B cell (primary cell): ENCODE measurements around the gene DPH3. TPM values are rescaled to one million over a fixed set of nuclear protein-coding genes. Genes with fewer than 3 reads are reported as not detected.

ENCODE experiments used
- ATAC-seq: fragments of 200-7000 bp; cut with Tn5 transposase; one replicate; pipeline ENCODE4 v1.10.0; 2021; ENCODE audit warnings: low read depth, mild to moderate bottlenecking, moderate number of reproducible peaks, moderate library complexity
- CTCF ChIA-PET: fragments of 350-600 bp; sonication (Branson Sonifier 250); formaldehyde crosslinking; loops from one replicate; lab custom pipeline; 2021; ENCODE audit warnings: antibody characterized with exemption, inconsistent platforms; lab: Charles Lee
- POLR2A ChIA-PET: fragments of 350-600 bp; sonication (Branson Sonifier 250); formaldehyde crosslinking; loops from one replicate; lab custom pipeline; 2021; ENCODE audit warnings: antibody characterized with exemption; lab: Charles Lee
- DNase-seq: peaks from one replicate; pipeline ENCODE4 v3.0.0; 2013
- H2AFZ ChIP-seq: 2 replicates; pipeline ENCODE4 v1.6.1; 2012; ENCODE audit warnings: mild to moderate bottlenecking, low read depth, low read length; ENCODE audit not compliant: insufficient read depth, poor library complexity, severe bottlenecking
- H3K27ac ChIP-seq, 2 donors: 1 replicate in 1 of 2; 2 replicates in 1 of 2; pipeline ENCODE4 v1.5.1; 2012 to 2013; ENCODE audit warnings: low read length in 2 of 2, mild to moderate bottlenecking in 2 of 2, moderate library complexity in 1 of 2
- H3K27me3 ChIP-seq, 4 experiments: fragments of 200-600 bp in 1 of 4; sonication (generic) in 1 of 4; replicated peaks in 1 of 4; 1 replicate in 2 of 4; 2 replicates in 2 of 4; pipeline versions ENCODE4 v1.6.1 to v1.7.0; 2013 to 2016; ENCODE audit warnings: low read length in 3 of 4, mild to moderate bottlenecking in 2 of 4, mixed read lengths in 1 of 4, moderate library complexity in 1 of 4; ENCODE audit not compliant: insufficient read depth in 4 of 4, control insufficient read depth in 3 of 4; ENCODE audit errors: control extremely low read depth in 1 of 4
- H3K36me3 ChIP-seq, 2 experiments: replicated peaks in 1 of 2; 1 replicate in 1 of 2; 2 replicates in 1 of 2; pipeline versions ENCODE4 v1.6.1 to v1.7.1; 2013; ENCODE audit warnings: low read length in 1 of 2; ENCODE audit not compliant: insufficient read depth in 2 of 2, control insufficient read depth in 1 of 2; ENCODE audit errors: control extremely low read depth in 1 of 2, extremely low read depth in 1 of 2
- H3K4me1 ChIP-seq, 2 donors: fragments of 200-600 bp in 1 of 2; sonication (generic) in 1 of 2; 1 replicate in 1 of 2; 2 replicates in 1 of 2; pipeline versions ENCODE4 v1.5.1 to v1.6.1; 2013 to 2017; ENCODE audit warnings: low read length in 2 of 2; ENCODE audit not compliant: control insufficient read depth in 2 of 2, insufficient read depth in 2 of 2
- H3K4me2 ChIP-seq: replicated peaks from 2 replicates; pipeline ENCODE3; 2012; ENCODE audit warnings: mild to moderate bottlenecking, low read depth, low read length; ENCODE audit not compliant: poor library complexity, severe bottlenecking
- H3K4me3 ChIP-seq, 5 experiments: fragments of 200-600 bp in 1 of 5; sonication (generic) in 1 of 5; 1 replicate in 3 of 5; 2 replicates in 2 of 5; pipeline versions ENCODE4 v1.5.1 to v1.7.0; 2011 to 2016; ENCODE audit warnings: low read length in 4 of 5, mild to moderate bottlenecking in 4 of 5, low read depth in 2 of 5, control low read depth in 1 of 5, moderate library complexity in 1 of 5; ENCODE audit not compliant: insufficient read depth in 1 of 5; ENCODE audit errors: control extremely low read depth in 1 of 5, extremely low read depth in 1 of 5
- H3K79me2 ChIP-seq: fragments of 200-600 bp; sonication (generic); one replicate; pipeline ENCODE4 v1.6.0; 2016; ENCODE audit warnings: low read length; ENCODE audit not compliant: control insufficient read depth, insufficient read depth
- H3K9ac ChIP-seq: fragments of 200-600 bp; sonication (generic); 2 replicates; pipeline ENCODE4 v1.6.1; 2017; ENCODE audit warnings: mild to moderate bottlenecking, low read length, moderate library complexity
- H3K9me3 ChIP-seq, 3 donors: one replicate each; pipeline versions ENCODE4 v1.6.1 to v1.7.1; 2013; ENCODE audit warnings: low read length in 2 of 3; ENCODE audit not compliant: control insufficient read depth in 2 of 3, insufficient read depth in 1 of 3; ENCODE audit errors: control extremely low read depth in 1 of 3
- H4K20me1 ChIP-seq: 2 replicates; pipeline ENCODE4 v1.6.0; 2012; ENCODE audit warnings: mild to moderate bottlenecking, low read length; ENCODE audit not compliant: insufficient read depth, control insufficient read depth, poor library complexity, severe bottlenecking
- H3K27ac Mint-ChIP-seq: one replicate; pipeline ENCODE4 v1.8.0; 2021; ENCODE audit warnings: mixed read lengths
- H3K27me3 Mint-ChIP-seq: one replicate; pipeline ENCODE4 v1.8.0; 2021; ENCODE audit warnings: mixed read lengths
- H3K4me1 Mint-ChIP-seq: one replicate; pipeline ENCODE4 v1.8.0; 2021; ENCODE audit warnings: mixed read lengths
- H3K4me3 Mint-ChIP-seq: one replicate; pipeline ENCODE4 v1.8.0; 2021; ENCODE audit warnings: mixed read lengths
- H3K9me3 Mint-ChIP-seq: one replicate; pipeline ENCODE4 v1.8.0; 2022; ENCODE audit warnings: mixed read lengths; ENCODE audit not compliant: insufficient read depth
- CTCF ChIP-seq: fragments of 200-600 bp; IDR thresholded peaks from one replicate; pipeline ENCODE4 v1.8.0; 2022; ENCODE audit warnings: antibody characterized with exemption, mild to moderate bottlenecking
- EZH2 ChIP-seq: IDR thresholded peaks from 2 replicates; pipeline ENCODE4 v1.6.1; 2012; ENCODE audit warnings: borderline replicate concordance, low read depth, mild to moderate bottlenecking, moderate library complexity, low read length; ENCODE audit not compliant: insufficient read depth, poor library complexity, severe bottlenecking
- WGBS: methylation state at CpG from one replicate; pipeline ENCODE4 v1.1.5; 2013; ENCODE audit warnings: missing lambda C conversion rate; ENCODE audit not compliant: insufficient coverage; 5-methylcytosine and 5-hydroxymethylcytosine counted together
- intact Hi-C: fragments of 100-400 bp; cut with micrococcal nuclease; formaldehyde crosslinking; loops from one replicate; pipeline ENCODE4 v1.10.0; 2022
- polyA plus RNA-seq: library from polyadenylated mRNA; depleted of rRNA; stranded (reverse); fragments of >200 nt; gene quantifications from 2 replicates; pipeline ENCODE4 v1.2.3, GENCODE V29; 2012
- total RNA-seq, 2 donors: library from RNA; stranded (reverse); fragments of 120-200 nt in 1 of 2; gene quantifications; 1 replicate in 1 of 2; 2 replicates in 1 of 2; pipeline versions ENCODE4 v1.2.3 to v1.2.4, GENCODE V29; 2013 to 2022

Gene DPH3
- total and polyA plus RNA-seq, 2 donors (not counting 1 experiment from before 2014, with no cell fraction given), result 7.4 to 12.9 TPM

GRCh38 chr3:16239780-16240179 lies 25.0 kb downstream of the DPH3 start:
- Histone ChIP-seq H3K27ac (no peak overlapping the region), H3K4me3 (no peak overlapping the region), H3K36me3 (no peaks in the 10 kb centered on the region), H3K4me1 (no peaks in the 10 kb centered on the region), H3K4me2 (no peak overlapping the region), H3K9me3 (no peaks in the 10 kb centered on the region), H3K9ac (no peak overlapping the region), H2AFZ (no peak overlapping the region), H3K79me2 (no peaks in the 10 kb centered on the region), H3K27me3 (no peaks in the 10 kb centered on the region), H4K20me1 (no peaks in the 10 kb centered on the region)
- ATAC-seq (no peak), DNase-seq (no peak)
- no peaks in the 10 kb centered on the region for H3K4me1 Mint-ChIP-seq
- intact Hi-C loops, result no loop called here
- POLR2A ChIA-PET, result no interaction called here
- H3K9me3 Mint-ChIP-seq, result no peaks in the 10 kb centered on the region
- H3K27me3 Mint-ChIP-seq, result peaks cover 5% of the 10 kb centered on the region
- no peak for TF ChIP-seq CTCF
- TF ChIP-seq EZH2, result no peak
- H3K4me3 Mint-ChIP-seq, result no peak overlapping the region
- 80% methylated on average over 1 of the region's 4 CpGs for WGBS
- CTCF ChIA-PET, result no interaction called here
- no peak overlapping the region for H3K27ac Mint-ChIP-seq

DNA sequence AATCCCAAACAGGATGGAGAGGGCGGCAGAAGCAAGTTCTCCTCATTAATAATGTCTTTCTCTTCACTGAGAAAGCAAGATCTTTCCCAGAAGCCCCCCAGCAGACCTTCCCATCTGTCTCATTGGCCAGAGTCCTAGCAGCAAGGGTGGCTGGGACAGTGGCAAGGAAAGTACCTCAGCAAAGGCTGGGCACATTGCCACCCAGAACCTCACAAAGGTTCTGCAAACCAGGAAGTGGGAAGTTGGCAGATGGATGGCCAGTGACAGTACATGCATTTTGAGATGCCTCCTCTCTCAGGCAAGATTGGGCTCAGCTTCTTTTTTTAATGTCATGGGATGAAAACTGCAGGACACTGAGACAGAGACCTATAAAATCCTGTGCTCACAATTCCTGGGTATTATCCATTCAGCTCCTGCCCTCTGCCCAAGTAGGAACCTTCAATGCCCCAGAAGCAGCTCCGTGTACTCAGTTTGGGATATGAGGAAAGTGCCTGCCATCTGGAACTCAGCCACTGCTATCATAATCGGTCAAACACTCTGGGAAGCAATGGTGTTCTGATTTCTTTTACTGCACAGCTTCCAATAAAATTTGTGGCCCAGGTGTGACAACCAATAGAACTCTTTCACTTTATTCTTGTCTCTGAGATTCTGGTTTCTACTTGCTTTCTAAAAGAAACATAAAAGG lies 25.5 kb downstream of the DPH3 start:
- no peak overlapping the region for H2AFZ ChIP-seq
- ChIA-PET POLR2A (no interaction called here), CTCF (no interaction called here)
- Mint-ChIP-seq H3K9me3 (no peaks in the 10 kb centered on the region), H3K4me1 (no peaks in the 10 kb centered on the region), H3K27ac (no peak overlapping the region), H3K27me3 (peaks cover 10% of the 10 kb centered on the region), H3K4me3 (no peak overlapping the region)
- H3K36me3 ChIP-seq, result no peaks in the 10 kb centered on the region
- no peak overlapping the region for H3K4me3 ChIP-seq
- no peak overlapping the region for H3K4me2 ChIP-seq
- intact Hi-C loops, result no loop called here
- WGBS, result 100% methylated on average over 2 of the region's 3 CpGs
- H3K9ac ChIP-seq, result no peak overlapping the region
- no peak overlapping the region for H3K27ac ChIP-seq
- no peak for DNase-seq
- no peaks in the 10 kb centered on the region for H3K4me1 ChIP-seq
- no peaks in the 10 kb centered on the region for H3K9me3 ChIP-seq
- H3K79me2 ChIP-seq, result no peaks in the 10 kb centered on the region
- no peaks in the 10 kb centered on the region for H4K20me1 ChIP-seq
- no peak for TF ChIP-seq EZH2
- no peak for ATAC-seq
- no peaks in the 10 kb centered on the region for H3K27me3 ChIP-seq
